SU-DHL-6 (cell line): ENCODE measurements around the gene THAP7.

Experiments used
- CTCF ChIP-seq: fragments of 200-600 bp; sonication (generic); IDR thresholded peaks from one replicate; pipeline ENCODE4 v1.5.1; 2017; ENCODE audit warnings: antibody characterized with exemption, mild to moderate bottlenecking, low read length, moderate library complexity; ENCODE audit not compliant: insufficient read depth, poor library complexity, severe bottlenecking
- EZH2phosphoT487 ChIP-seq: fragments of 200-600 bp; sonication (generic), shearing (Covaris generic); conservative IDR thresholded peaks from 2 replicates; pipeline ENCODE4 v1.6.1; 2018; ENCODE audit warnings: mild to moderate bottlenecking, antibody characterized with exemption, low read length, moderate library complexity, mixed read lengths

DNA sequence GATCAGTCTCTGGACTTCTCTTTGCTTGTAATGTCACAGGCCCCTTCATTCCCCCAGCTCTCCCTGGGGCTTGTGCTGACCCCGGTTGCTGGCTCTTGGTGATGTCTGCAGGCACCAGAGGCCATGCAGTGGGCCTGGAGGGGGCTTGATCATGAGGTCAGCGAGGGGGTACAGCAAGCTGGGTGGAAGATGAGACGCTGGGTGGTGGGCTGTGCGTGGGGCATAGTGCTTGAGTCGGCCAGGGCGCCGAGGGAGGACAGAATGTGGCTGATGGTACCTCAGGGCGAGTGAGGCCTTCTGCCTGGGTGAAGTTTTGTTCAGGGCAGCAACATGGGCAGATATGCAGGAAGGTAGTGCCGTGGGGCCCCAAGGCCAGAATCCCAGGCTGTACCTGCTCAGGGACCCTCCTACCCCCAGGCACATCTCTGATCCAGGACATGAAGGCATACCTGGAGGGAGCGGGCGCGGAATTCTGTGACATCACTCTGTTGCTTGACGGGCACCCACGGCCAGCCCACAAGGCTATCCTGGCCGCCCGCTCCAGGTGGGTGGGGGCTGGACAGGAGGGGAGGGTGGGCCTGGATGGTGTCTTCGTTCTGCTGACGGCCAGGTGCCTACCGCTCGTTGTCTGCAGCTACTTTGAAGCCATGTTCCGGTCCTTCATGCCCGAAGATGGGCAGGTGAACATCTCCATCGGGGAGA lies 6.4 kb downstream of the THAP7 start:
- TF ChIP-seq CTCF (no peak), EZH2phosphoT487 (no peak)
